ENCODE data around the gene NRXN2.
"Not testable (repeated sequence)": the region's sequence is repeated elsewhere in the genome, so short reads cannot be mapped to it uniquely, and the experiment has no call there.

NRXN2 gene

GRCh38 chr11:64561984-64562722 lies 160.8 kb downstream of the NRXN2 start:
- no peak for DNase-seq

GRCh38 chr11:64561429-64561828 lies 161.6 kb downstream of the NRXN2 start:
- DNase-seq: not testable (repeated sequence)

- DNase-seq: no peak
Measured at GRCh38 chr11:64560941-64561340, 162.1 kb downstream of the NRXN2 start.

- no peak for DNase-seq
Measured at GRCh38 chr11:64560139-64560771, 162.7 kb downstream of the NRXN2 start.

- no peak for DNase-seq
Measured at GRCh38 chr11:64559351-64560138, 163.5 kb downstream of the NRXN2 start.

GRCh38 chr11:64558869-64559268 lies 164.1 kb downstream of the NRXN2 start:
- DNase-seq: no peak

- DNase-seq: no peak
Measured at GRCh38 chr11:64558065-64558745, 164.8 kb downstream of the NRXN2 start.

- DNase-seq: no peak
Measured at GRCh38 chr11:64556721-64557250, 166.2 kb downstream of the NRXN2 start.

Data from activated naive CD4-positive, alpha-beta T cell treated with Interleukin-2 at 50 U/mL for 16 hours (primary cell).